Astrocyte (in vitro differentiated cells and primary cell): ENCODE results near the gene FSTL5.

ENCODE experiments used
- EZH2 ChIP-seq: IDR thresholded peaks from 2 replicates; pipeline ENCODE4 v1.6.1; 2012; ENCODE audit warnings: mild to moderate bottlenecking, low read length, inconsistent platforms; ENCODE audit not compliant: insufficient read depth
- TF ChIP-seq, protein P1 (sequence below): IDR thresholded peaks from 2 replicates; pipeline ENCODE4 v1.5.1; 2011; ENCODE audit warnings: low read depth, mild to moderate bottlenecking, inconsistent platforms, low read length, moderate library complexity; ENCODE audit not compliant: insufficient read depth

DNA sequence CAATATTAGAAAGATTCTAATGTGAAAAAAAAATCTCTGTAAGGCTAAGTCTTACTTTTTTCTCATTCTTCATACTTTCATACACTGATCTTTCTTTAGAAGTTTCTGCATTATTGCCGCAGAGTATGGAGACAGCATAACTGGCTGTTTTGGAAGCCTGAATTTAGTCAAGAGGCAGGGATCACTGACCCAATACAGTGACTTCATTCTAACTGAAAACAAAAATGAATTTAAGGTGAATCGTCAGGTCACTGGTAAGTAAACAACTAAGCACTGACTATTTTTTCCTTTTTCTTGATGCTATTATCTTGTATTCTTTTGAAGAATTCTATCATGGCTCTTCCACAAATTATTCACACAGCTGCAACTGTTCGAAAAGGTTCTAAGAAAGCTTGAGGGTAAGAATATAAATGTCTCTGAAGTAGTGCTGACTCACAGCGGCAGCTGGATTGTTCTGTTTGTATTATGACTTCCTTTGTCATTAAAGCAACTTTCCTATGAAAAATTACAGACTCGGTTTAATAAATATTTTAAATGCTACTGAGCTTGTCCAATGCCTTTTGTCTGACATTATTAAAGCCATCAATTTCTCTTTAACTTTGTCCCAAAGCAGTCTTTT is 609.3 kb downstream of the FSTL5 start:
- TF ChIP-seq, protein P1, sequence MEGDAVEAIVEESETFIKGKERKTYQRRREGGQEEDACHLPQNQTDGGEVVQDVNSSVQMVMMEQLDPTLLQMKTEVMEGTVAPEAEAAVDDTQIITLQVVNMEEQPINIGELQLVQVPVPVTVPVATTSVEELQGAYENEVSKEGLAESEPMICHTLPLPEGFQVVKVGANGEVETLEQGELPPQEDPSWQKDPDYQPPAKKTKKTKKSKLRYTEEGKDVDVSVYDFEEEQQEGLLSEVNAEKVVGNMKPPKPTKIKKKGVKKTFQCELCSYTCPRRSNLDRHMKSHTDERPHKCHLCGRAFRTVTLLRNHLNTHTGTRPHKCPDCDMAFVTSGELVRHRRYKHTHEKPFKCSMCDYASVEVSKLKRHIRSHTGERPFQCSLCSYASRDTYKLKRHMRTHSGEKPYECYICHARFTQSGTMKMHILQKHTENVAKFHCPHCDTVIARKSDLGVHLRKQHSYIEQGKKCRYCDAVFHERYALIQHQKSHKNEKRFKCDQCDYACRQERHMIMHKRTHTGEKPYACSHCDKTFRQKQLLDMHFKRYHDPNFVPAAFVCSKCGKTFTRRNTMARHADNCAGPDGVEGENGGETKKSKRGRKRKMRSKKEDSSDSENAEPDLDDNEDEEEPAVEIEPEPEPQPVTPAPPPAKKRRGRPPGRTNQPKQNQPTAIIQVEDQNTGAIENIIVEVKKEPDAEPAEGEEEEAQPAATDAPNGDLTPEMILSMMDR: no peak
- TF ChIP-seq EZH2: no peak
